ENCODE data around the gene FGFRL1.
"Not testable (repeated sequence)": the region's sequence is repeated elsewhere in the genome, so short reads cannot be mapped to it uniquely, and the experiment has no call there.

Gene FGFRL1

GRCh38 chr4:971666-972500, 39.5 kb upstream of the FGFRL1 start:
- no peak overlapping the region for H3K4me3 ChIP-seq (ENCODE audit: low read depth, low read length)
- TF ChIP-seq CTCF (IDR thresholded peaks at IDR 0.05; ENCODE audit: borderline replicate concordance, insufficient read depth, low read depth, low read length): no peak

- TF ChIP-seq CTCF (IDR thresholded peaks at IDR 0.05; ENCODE audit: borderline replicate concordance, insufficient read depth, low read depth, low read length): no peak
- H3K4me3 ChIP-seq (ENCODE audit: low read depth, low read length): peak overlapping the region; percentile 72
Measured at GRCh38 chr4:972651-973424, 38.6 kb upstream of the FGFRL1 start.

- no peak for TF ChIP-seq CTCF (IDR thresholded peaks at IDR 0.05; ENCODE audit: borderline replicate concordance, insufficient read depth, low read depth, low read length)
- peak within 1 kb of the TSS; percentile 72 for H3K4me3 ChIP-seq (ENCODE audit: low read depth, low read length)
Measured at GRCh38 chr4:973431-974397, 37.7 kb upstream of the FGFRL1 start, which contains the start of gene DGKQ. TSS of gene DGKQ (minus strand) at chr4:973569. CDS start at chr4:973482, 87 bp downstream.

GRCh38 chr4:974668-975067, 36.8 kb upstream of the FGFRL1 start:
- TF ChIP-seq CTCF (IDR thresholded peaks at IDR 0.05; ENCODE audit: borderline replicate concordance, insufficient read depth, low read depth, low read length): no peak
- H3K4me3 ChIP-seq (ENCODE audit: low read depth, low read length): no peak overlapping the region

- H3K4me3 ChIP-seq (ENCODE audit: low read depth, low read length): not testable (repeated sequence)
Measured at GRCh38 chr4:976016-976415, 35.4 kb upstream of the FGFRL1 start.

GRCh38 chr4:978957-979701, 32.3 kb upstream of the FGFRL1 start:
- TF ChIP-seq CTCF (IDR thresholded peaks at IDR 0.05; ENCODE audit: borderline replicate concordance, insufficient read depth, low read depth, low read length): no peak
- H3K4me3 ChIP-seq (ENCODE audit: low read depth, low read length): no peak overlapping the region

Data from GM12875 (cell line).